Measurements from ENCODE around the gene METTL24.

Gene METTL24, protein sequence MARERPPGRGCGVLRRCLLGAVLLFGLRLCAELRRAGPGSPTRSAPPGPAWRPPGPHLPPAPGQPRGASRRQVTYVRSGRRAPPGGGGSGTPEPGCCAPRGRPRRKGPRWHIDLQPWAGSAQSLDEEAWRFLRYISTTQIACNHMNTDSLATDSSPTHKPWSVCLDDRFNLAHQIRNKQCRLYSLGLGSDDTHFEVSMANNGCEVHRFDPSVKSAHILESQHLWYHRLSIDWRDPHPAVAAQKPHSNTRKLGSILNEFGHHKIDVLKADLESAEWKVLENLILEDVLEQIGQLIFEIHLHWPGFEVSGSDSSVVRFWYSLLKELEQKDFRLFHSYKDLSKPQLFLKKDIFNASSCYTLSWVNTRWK

DNA sequence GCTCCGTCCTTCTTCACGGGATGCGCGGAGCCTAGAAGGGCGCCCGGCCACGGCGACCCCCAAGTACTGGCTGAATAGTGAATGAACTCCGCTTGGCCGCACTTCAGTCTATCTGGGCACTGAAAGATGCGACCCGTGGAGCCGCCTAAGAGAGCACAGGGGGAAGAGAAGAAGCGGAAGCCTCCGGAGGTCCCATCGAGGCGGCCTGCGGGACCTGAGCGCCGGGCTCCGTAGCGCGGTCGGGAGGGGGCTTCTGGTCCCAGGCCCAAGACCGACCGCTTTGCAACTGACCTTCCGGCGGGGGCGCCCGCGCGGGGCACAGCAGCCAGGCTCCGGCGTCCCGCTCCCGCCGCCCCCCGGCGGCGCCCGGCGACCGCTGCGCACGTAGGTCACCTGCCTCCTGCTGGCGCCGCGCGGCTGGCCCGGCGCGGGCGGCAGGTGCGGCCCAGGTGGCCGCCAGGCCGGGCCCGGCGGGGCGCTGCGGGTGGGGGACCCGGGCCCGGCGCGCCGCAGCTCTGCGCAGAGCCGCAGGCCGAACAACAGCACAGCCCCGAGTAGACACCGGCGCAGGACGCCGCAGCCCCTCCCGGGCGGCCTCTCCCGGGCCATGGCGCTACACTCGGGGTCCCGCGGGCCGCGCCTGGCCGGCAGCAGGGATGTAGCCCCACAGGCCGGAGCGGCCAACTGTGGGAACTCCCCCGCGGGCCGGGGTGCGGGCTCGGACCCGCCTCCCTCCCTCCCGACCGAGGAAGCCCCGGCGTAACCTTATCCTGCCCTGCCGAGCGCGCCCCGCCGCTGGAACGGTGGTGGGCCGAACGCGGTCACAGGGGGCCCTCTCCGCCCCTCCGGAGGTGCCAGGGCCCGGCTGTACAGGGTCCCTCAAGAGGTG, at the start of gene METTL24:
Gene METTL24, minus strand, starts transcription at position 686 of the 889 bp plus-strand sequence. Its CDS starts 77 bp downstream, at position 609.
- DNase-seq: no peak

DNA sequence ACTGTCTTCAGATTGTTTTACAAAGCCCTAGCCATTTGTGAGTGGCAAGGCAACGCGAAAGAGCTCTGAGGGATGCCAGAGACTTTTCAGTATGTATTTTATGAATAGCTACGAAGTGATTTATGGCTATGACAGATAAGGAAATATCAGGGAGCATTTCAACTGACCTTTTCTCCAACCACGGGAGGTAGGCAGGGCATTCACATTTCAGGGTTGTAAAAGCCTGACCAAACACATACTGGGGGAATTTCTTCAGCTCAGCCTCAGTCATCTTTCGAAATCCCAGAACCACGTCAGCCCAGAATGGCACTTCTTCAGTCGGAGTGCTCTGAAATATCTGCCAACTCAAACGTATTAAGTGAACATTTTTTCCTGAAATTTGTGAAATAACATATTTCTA, 46.5 kb upstream of the METTL24 start:
- no peak for DNase-seq

DNA sequence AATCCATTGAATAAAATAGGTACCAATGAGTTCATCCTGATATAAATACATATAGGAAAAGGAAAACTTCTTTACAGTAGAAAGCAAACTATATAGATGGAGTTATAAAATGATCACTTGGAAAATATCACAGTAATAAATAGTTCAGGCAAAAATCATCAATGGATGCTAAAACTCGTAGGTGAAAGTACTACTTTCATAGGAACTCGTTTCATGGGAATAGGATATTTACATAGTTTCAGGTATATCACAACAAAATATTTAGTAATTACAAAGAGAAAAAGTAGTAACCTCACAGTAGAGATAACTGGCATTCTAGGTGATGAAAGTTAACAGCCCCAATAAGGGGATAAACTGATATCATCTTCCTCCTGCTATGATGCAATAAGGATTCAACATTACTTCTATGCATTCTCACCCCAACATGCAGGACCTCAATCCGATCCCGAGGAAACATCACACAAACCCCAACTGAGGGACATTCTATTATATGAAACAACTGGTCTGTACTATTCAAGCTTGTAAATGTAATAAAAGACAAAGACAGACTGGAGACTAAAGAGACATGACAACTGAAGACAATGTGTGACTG, 43.5 kb upstream of the METTL24 start:
- no peak for DNase-seq

DNA sequence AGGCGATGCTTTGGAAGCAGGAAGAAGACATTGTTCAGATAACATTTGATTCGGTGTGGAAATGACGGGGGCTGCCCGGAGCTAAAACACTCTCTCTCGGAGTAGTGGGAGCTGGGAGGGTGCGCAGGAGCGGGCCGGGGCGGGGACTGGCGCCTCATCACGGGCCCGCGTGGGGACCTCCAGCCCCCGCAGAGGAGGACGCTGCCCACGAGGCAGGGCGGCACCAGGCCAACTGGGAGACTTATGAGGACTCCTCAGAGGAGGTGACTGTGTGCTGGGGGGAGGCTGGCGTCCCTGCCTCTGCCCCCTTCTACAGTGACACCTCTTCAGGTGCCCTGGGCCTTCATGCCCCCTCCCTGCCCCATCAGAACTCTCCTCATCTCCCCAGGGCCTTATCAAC, 42.1 kb upstream of the METTL24 start:
- no peak for DNase-seq

DNA sequence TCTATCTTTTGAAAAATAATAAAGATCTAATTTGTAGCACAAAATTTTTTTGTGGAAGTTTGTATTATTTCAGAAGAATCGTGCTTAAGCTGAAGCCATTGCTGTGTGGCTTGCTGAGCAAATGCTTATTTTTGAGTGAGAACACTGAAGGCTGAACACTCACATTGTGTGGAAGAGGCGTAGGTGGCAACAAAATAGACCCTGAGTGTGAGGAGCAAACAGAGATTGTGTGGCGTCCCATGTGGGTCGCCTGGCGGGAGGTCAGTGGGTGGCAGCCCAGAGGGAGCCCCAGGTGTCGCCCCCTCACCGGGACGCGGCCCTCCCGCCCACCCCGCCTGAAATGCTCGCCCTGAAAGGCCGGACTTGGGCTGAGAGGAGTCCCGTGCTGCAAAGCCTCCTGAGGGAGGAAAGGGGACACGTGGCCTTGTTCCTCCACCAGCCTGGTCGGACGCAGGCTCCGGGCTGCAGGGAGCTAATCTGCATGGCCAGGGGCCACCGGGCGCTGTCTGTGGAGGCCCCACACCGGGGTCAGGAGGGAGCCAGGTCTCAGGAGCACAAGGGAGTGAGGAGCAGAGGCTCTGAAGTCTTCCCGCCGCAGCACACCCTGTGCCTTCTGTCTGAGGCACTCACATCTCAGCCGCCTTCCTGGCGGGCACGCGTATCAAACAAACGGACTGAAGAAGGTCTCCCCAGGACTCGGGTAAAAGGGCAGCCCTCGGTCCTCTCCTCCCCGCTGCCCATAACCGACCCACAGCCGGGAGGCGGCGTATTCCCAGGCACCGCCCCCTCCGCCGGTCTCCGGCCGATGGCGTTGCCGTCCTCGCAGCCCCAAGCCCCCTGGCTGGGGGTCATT, 41.3 kb upstream of the METTL24 start:
- no peak for DNase-seq

DNA sequence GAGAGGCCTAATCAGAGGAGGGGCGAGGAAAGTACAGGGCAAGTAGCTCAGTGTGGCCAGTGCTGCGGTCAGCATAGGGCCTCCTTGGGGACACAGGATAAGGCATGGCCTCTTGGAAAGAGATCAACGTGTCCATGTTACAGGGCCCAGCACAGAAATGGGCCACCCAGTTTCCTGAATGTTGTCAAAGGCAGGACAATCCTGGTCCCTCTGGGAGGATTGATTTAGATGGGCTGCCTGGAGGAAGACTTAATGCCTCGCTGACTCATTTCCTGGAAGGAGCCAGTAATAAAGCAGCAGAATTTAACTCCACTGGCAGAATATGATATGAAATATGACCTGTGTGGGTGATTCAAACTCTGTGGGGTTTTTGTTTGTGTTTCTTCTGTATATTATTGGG, 40.6 kb upstream of the METTL24 start:
- DNase-seq: no peak

DNA sequence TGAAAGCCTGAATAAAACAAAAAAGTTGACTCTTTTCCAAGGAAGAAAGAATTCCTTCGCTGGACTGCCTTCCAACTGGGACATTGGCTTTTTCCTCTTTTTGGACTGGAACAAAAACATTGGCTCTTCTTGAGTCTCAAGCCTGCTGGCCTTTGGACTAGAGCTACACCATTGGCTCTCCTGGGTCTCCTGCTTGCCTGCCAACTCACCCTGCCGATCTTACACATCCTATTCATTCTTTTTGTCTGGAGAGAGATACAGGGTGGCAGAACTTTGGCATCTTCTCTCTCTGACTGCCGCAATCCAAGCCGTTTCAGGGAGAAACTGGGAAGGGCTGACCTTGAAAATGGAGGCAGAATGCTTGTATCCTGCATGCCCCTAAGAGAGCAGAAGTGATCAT, 37.1 kb upstream of the METTL24 start:
- no peak for DNase-seq

DNA sequence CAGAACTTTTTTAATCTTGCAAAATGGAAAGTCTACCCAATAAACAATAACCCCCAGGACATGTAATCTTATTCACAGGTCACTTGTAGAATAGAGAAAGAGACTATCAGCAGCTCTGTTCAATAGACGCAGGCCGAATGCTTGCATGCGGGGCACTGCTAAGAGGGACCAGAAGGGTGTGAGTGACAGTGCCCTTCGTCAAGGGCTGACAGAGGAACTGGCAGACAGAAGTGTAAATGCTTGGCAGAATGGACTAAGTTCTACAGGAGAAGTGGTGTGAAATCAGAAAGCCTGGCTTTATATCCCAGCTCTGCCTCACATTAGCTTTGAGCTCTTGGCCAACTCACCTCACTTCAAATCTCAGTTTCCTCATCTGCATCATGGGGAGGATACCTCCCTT, 36.3 kb upstream of the METTL24 start:
- no peak for DNase-seq

DNA sequence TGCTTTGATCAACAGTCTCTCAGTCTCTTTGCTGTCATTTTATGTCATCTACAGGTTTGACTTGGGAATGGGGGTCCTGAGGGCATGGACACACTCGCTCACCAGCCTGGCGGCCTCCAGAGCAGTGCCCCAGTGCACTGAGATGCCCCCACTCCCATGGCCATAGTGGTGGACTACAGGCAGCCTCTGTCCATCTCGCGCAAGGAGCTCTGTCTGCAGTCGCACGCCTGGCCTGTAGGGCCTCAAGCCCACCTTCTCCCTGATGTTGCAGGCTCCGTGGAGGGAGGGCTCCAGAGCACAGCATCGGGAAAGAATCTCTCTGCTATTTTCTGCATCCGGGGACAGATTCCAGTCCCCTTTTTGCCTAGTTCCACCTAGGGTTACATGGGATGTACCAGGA, 34.6 kb upstream of the METTL24 start:
- no peak for DNase-seq

DNA sequence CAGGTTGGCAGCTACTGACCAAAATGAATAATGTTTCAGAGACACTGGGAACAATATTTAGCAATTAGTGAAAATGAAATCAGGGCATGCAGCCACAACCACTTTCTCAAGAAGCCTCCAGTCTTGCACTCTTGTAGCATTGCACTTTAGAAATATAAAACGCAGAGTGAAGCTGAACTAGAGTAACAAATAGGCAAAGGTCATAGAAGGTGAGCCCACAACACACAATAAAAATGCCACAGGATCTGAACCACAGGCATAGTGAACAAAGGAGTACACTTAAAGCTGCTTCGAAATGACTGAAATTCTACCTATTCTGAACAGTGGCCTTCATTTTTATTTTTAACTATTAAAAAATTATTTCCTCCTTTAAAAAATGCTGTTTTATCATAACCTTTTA, 32.3 kb upstream of the METTL24 start:
- DNase-seq: no peak

DNA sequence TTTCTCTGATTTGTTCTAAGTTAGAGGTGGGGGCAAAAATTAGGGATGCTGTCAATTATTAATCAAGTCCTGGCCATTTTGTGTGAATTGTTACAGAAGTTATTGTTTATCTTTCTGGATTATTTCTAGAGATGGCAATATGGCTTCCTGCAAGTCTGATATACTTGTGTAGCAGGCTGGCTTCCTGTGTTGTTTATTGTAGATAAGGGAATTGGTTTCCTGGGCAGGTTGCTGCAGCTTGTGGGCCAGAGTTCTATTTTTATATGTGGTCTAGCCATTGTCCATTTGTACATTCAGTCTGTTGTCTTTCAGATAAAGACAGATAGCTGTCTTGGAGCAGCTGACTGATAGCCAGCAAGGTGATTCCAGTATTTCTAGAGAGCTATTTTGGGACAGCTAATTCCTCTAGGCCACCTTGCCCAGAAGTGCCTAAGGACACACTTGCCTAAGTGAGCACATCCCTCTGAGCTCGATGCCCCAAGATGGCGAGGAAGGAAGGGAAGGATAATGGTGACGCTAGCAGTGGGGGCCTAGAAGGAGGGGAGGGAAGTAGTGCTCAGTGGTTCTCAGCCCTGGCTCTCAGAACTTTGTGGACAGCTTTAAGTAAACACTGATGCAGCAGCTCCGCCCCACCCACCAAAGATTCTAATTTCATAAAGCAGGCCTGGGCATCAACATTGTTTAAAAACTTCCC, 31.7 kb upstream of the METTL24 start:
- DNase-seq: no peak

DNA sequence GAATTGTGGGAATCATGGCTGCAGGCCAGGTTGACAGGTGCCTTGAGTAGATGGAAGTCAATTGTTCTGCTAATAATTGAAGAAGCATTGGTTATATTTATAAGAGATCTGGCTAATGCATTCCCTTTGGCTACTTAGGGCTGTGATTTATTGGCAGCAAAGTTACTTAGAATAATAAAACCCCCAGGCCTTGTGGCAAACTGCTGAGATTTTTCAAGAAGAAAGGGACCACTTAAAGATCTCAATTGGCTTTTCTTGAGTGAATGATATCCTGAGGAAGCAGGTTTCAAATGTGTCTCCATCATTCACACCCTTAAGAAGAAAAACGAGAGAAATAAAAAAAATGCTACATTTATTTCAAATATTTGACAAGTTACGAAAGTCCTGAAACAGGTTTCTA, 29.8 kb upstream of the METTL24 start:
- DNase-seq: no peak

DNA sequence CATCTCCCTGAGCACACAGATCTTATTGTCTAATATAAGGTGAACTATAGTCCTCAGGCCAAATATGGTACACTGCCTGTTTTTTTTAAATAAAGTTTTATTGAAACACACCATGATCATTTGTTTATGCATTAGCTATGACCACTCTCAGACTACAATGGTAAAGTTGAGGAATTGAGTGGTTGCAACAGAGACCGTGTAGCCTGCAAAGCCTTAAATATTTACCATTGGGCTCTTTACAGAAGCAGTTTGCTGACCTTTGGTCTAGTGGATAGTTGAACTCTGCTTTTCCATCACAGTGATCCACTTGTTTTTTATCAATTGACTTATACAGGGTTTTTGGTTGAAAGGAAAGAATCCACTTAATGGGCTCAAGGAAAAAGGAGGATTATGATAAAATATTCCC, 27.3 kb upstream of the METTL24 start:
- DNase-seq: no peak

DNA sequence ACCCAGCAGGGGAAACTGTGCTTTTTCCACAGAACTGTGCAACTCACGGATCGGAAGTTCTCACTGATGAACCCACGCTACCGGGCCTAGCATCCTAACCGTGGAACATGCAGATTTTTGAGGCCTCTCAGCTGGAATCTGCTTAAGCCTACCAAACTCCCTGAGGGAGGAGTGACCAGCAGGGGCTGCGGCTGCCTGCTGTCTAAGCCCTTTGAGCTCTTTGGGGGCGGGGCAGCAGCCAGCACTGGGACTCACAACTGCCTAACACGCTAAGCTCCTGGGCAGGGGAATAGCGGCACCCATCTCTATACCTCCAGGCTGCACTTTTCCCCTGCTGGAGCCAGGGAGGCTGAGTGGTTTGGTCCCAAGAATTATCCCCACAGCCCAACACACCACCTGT, 20.4 kb upstream of the METTL24 start:
- DNase-seq: no peak

DNA sequence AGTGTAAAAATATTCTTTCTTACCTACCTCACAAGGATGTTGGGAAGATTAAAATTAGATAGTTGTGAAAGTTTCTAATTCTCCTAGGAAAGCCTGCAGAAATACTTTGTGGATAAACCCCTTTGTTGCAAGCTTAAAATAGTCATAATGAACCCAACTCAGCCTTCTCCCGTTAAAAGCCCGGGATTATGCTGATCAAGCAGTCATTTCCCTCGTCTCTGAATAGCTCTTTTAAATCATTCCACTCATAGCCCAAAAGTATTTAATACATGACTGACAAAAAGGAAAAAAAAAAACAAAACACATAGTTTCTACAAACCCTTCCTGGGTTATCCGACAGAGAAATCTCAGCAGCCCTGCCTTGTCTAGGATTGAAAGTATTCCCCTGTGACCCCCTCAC, 10.9 kb upstream of the METTL24 start:
- DNase-seq: no peak

DNA sequence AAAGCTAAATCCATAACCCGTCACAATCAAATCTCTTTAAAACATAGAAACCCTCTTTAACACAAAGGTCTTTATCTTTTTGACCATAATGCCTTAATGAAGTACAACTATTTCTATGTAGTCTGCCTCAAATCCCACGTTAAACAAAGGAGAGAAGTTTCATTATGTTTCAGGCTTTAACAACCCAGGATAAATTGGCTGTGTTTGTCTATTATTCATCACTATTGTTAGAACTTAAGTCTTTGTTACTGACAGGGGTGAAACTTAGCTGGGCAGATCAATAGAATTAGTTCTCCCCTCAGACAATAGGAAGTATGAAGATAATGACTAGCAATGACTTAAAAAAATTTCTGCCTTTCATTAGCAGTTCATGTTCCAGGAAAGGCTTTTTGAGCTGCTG, 10.1 kb upstream of the METTL24 start:
- DNase-seq: no peak

DNA sequence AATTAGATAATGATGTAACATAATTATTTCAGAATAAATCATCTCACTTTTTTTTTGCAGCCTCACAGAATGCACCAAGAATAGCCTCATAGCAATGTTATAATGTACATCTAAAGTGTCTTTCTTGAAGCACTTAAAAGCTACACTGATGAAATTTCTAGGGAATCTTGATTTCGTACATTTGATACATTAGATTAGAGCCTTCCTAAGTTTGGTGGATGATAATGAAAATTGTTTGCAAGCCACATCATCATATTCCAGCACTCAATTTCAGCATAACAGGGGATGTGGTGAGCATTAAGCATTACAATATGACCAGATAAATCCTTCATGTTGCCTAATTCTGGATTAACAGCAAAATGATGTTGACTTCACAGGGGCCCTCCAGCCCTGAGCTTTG, 9.7 kb upstream of the METTL24 start:
- DNase-seq: no peak

DNA sequence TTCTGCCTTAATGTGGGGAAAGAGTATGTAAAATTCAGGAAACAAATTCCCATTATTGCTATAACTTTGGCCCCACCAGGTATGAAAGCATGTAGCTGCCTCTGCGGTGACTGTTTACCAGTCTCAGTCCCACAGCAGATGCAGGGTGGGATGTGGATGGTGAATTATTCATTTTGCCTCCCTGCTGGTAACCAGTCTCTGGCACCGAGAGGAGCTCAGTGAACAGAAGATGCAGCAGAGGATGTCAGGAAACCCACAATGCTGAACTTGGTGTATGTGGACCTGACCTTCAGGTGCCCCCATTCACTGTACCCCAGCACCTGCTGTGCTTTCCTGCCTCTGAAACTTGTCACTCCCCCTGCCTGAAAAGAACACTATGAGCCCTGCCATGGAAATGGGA, 8.8 kb upstream of the METTL24 start:
- DNase-seq: no peak

DNA sequence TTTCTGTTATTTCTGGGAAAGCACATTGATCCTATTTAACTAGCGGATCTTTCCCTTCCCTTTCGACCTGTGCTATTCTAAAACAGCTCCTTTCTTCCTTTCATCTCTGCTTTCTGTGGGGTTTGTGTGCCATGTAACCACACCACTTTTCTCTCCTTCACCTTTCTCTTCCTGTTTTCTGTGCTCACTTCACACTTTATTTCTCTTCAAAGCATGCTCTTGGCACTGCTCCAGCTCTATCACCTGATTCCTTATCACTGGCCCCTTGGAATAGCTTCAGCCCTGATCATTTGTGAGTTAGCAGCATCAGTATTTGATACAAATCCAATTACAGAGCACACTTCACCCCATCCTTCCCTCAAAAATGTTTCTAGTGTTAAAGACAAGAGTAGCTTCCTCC, 8.1 kb upstream of the METTL24 start:
- no peak for DNase-seq

DNA sequence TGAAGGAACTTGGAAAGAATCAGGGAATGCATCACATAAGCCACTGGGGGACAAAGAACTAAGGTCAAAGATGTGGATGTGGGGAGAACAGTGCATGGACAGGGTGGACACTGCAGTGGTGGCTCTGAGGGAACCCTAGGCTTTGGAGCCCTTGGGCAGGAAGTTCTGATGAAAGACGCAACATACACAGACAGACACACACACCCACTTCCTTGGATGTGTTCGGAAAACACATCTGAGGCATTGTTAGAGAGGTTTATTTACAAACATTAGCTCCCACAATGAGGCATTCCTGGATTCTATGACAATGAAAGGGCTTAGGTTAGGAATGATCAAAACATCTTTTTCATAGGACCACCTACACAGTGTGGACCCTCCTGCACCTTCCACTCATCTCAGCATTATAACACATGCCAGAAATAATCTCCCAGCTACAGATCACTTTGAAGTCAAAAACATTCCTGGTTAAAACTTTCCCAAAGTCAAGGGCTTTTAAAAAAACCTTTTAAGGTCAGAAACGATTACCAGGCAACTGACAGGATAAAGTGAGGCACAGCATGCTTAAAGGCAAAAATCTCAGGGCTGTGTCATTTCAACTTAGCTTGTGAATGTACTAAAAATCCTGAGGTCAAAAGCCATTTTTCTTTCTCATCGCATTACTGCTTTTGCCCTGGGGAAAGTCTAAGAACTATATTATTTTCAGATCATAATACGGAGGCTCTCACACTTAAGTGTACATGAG, 6.4 kb upstream of the METTL24 start:
- no peak for DNase-seq

DNA sequence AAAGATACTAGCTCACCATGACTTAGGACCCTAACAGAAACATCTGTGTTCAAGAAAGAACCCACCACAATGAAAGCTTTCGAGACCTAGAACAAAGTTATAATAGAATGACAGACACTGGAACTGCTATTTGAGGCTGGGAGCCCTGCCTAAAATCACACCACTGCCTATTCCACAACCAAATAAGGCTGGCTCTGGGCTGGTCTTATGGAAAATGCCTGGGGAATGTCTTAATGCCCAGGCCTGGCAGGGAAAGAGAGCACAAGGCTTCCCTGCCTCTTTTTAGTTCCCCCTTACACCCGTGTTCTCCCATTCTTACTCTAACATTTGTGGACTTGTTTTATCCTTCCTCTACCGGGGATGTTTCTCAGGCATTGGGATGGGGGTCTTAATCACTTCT, 5.6 kb upstream of the METTL24 start:
- no peak for DNase-seq

DNA sequence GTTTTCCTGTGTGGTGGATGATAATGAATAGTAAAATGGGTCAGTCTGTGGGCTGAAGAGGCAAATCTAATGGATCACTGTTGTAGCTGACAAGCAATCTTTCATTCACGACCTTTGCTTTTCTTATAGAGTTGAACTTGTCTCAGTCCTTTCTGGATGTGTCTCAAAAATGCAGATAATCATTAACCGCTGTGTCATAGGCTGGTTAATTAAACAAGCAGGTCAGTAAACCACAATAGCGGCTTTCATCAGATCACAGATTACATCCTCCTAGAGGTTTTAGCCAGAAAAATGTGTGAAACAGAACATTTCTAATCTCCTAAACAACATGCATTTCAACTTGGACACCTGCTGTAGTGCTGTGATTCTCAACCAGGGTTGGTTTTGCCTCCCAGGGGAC, 2.5 kb upstream of the METTL24 start:
- DNase-seq: no peak
